Cerebellar nuclear complex (tissue), 1 donor: ENCODE results near the gene MSANTD2.

ENCODE experiments used
- DNase-seq, 2 experiments: peaks; one replicate each; lab custom pipeline; 2025; lab: John Stamatoyannopoulos, UW

Gene MSANTD2

GRCh38 chr11:124821995-124822730, 22.0 kb upstream of the MSANTD2 start:
- no peak for DNase-seq

- DNase-seq: no peak
These were observed 16.8 kb upstream of the MSANTD2 start for GRCh38 chr11:124817036-124817435.

- no peak for DNase-seq
These were observed 14.5 kb upstream of the MSANTD2 start for GRCh38 chr11:124814739-124815138.

- DNase-seq: no peak
These were observed 12.7 kb upstream of the MSANTD2 start for GRCh38 chr11:124812876-124813275.

- DNase-seq: no peak
These were observed 11.4 kb upstream of the MSANTD2 start for GRCh38 chr11:124811399-124812125.

GRCh38 chr11:124807660-124808270, 7.6 kb upstream of the MSANTD2 start:
- no peak for DNase-seq

- no peak for DNase-seq
These were observed 7.0 kb upstream of the MSANTD2 start for GRCh38 chr11:124807201-124807600.

GRCh38 chr11:124804884-124805283, 4.7 kb upstream of the MSANTD2 start:
- no peak for DNase-seq

- no peak for DNase-seq
These were observed 1.6 kb upstream of the MSANTD2 start for GRCh38 chr11:124801636-124802312.

GRCh38 chr11:124801014-124801413, 808 bp upstream of the MSANTD2 start:
- no peak for DNase-seq

- no peak for DNase-seq
These were observed 619 bp downstream of the MSANTD2 start for GRCh38 chr11:124799348-124800225.

- no peak for DNase-seq
These were observed 1.2 kb downstream of the MSANTD2 start for GRCh38 chr11:124798991-124799347.

- no peak for DNase-seq
These were observed 3.9 kb downstream of the MSANTD2 start for GRCh38 chr11:124796312-124796711.

- DNase-seq: no peak
These were observed 6.5 kb downstream of the MSANTD2 start for GRCh38 chr11:124793466-124794278.

- no peak for DNase-seq
These were observed 8.4 kb downstream of the MSANTD2 start for GRCh38 chr11:124791626-124792341.

GRCh38 chr11:124788521-124788920, 11.7 kb downstream of the MSANTD2 start:
- no peak for DNase-seq

- no peak for DNase-seq
These were observed 16.2 kb downstream of the MSANTD2 start for GRCh38 chr11:124784051-124784450.

- no peak for DNase-seq
These were observed 17.2 kb downstream of the MSANTD2 start for GRCh38 chr11:124783002-124783401.

GRCh38 chr11:124779568-124779967, 20.6 kb downstream of the MSANTD2 start:
- DNase-seq: no peak

- no peak for DNase-seq
These were observed 21.9 kb downstream of the MSANTD2 start for GRCh38 chr11:124778281-124778680.
